Measurements from ENCODE around the gene ASCC3. TPM values are rescaled to one million over a fixed set of nuclear protein-coding genes. Genes with fewer than 3 reads are reported as not detected.

Gene ASCC3
- total RNA-seq, 1 donor from 2014 or later, result 62.9 TPM

DNA sequence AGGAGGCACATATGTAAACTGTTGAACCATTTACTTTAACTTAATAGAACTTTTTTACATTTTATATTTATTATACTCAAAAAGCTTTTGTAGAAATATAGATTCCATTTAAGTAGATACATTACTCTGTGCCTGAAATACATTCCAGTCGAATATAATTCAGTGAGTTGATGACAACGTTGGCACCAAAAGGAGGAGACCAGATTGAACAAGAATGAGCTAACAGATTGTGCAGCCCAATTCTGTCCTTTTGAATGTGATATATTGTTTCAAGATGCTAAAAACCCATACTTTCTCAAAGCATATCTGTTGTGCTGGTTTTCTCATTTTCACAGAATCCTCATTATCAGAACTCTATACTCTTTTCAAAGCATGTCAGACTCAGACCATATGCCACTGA, 269.0 kb downstream of the ASCC3 start:
- Mint-ChIP-seq H3K27ac (no peak overlapping the region), H3K9me3 (no peaks in the 10 kb centered on the region), H3K36me3 (ENCODE audit: low read depth) (peaks cover 4% of the 10 kb centered on the region)

DNA sequence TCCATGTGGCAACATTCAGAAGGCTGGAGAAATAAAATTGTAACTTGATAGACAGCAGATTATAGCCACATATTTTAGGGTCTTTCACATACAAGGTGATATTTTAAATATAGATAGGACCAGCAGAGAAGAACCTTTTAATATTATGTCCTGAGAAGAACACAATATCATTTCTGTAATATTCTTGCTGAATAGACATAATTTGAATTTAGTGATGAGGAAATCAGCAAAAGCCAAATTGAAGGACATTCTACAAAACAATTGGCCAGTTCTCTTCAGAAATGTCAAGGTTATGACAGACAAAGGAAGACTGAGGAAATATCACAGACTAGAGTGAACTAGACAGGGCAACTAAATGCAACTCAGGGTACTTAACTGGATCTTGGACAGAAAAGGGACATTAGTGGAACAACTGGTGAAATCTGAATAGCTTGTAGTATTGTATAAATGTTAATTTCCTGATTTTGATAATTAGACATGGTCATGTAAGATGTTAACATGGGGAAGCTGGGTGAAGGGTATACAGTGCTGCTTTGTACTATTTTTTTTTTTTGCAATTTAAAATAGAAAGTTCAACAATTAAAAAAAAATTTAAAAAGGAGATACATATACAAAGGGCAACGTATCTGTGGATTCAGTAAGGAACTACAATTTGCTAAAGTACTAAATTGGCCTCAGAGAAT, 281.9 kb downstream of the ASCC3 start:
- H3K36me3 Mint-ChIP-seq (ENCODE audit: low read depth), result peaks cover 34% of the 10 kb centered on the region

More for the DNA sequence above, 269.0 kb downstream of the ASCC3 start:
- Mint-ChIP-seq H3K27me3 (ENCODE audit: low read depth) (no peaks in the 10 kb centered on the region), H3K4me1 (ENCODE audit: low read depth) (no peaks in the 10 kb centered on the region), H3K4me3 (ENCODE audit: low read depth) (no peak overlapping the region)
- intact Hi-C loops (cut with micrococcal nuclease), result no loop called here
- no peak for DNase-seq (ENCODE audit: low spot score)

DNA sequence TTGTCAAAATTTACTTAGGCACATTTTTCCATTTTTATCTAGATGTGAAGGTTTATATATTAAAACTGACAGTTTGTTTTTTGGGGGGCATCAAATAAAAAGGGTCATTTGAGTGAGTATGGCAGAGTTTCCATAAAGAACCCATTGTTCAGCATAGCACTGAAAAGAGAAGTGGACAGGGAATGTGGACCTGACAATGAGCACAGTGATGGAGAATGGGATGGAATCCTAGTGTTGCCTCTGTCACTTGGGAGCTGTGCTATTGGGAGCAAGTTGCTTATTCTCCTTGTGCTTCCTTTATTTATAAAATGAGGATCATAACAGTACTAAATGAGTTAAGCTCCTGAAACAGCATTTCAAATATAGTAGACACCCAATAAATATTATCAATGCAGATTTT, 285.7 kb downstream of the ASCC3 start:
- Mint-ChIP-seq H3K27me3 (ENCODE audit: low read depth) (no peaks in the 10 kb centered on the region), H3K36me3 (ENCODE audit: low read depth) (peaks cover 21% of the 10 kb centered on the region), H3K4me1 (ENCODE audit: low read depth) (peaks cover 3% of the 10 kb centered on the region), H3K27ac (no peak overlapping the region), H3K9me3 (no peaks in the 10 kb centered on the region), H3K4me3 (ENCODE audit: low read depth) (no peak overlapping the region)
- no peak for DNase-seq (ENCODE audit: low spot score)
- intact Hi-C loops (cut with micrococcal nuclease), result no loop called here

More for the DNA sequence above, 281.9 kb downstream of the ASCC3 start:
- H3K27me3 Mint-ChIP-seq (ENCODE audit: low read depth), result no peaks in the 10 kb centered on the region
- intact Hi-C loops (cut with micrococcal nuclease), result no loop called here
- H3K4me1 Mint-ChIP-seq (ENCODE audit: low read depth), result no peaks in the 10 kb centered on the region
- no peak overlapping the region for H3K4me3 Mint-ChIP-seq (ENCODE audit: low read depth)
- H3K27ac Mint-ChIP-seq, result no peak overlapping the region
- H3K9me3 Mint-ChIP-seq, result no peaks in the 10 kb centered on the region
- no peak for DNase-seq (ENCODE audit: low spot score)

DNA sequence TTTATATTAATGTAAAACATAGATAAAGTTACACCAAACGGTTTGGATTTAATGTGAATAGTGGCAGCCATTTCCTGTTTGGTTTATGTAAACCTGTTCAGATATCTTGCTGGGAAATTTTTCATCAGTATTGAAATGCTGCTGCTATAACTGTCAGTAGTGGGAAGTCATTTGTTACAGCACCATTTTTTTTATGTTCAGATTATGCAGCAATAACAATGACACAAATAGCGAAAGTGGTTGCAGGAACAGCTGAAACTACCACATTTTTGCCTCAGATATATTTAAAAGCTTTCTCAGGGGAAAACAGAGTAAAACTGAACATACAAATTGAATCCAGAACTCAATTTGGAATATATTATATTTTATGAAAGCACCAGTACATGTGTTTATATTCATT, 287.6 kb downstream of the ASCC3 start:
- no peak for DNase-seq (ENCODE audit: low spot score)
- intact Hi-C loops (cut with micrococcal nuclease), result no loop called here
- Mint-ChIP-seq H3K27ac (no peak overlapping the region), H3K36me3 (ENCODE audit: low read depth) (peaks cover 29% of the 10 kb centered on the region), H3K4me1 (ENCODE audit: low read depth) (peaks cover 3% of the 10 kb centered on the region), H3K27me3 (ENCODE audit: low read depth) (no peaks in the 10 kb centered on the region), H3K9me3 (no peaks in the 10 kb centered on the region), H3K4me3 (ENCODE audit: low read depth) (no peak overlapping the region)

DNA sequence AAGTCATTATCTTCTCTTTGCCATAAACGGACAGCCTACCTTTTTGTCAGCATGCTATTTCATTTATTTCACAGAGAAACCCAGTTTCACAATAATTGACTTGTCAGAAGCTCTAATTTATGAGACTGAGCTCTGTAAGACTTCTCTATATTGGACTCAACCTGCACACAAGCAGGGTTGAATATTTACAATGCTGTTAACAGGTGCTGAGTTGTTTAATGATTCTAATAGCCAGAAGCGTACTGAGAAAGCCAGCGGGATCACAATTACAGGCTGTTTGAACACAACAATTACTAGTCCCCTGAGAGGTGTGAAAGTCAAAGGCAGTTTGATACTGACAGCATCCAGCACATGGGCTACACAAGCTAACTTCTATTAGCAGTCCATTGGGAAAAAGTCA, 288.2 kb downstream of the ASCC3 start:
- no peak overlapping the region for H3K27ac Mint-ChIP-seq
- H3K27me3 Mint-ChIP-seq (ENCODE audit: low read depth), result no peaks in the 10 kb centered on the region
- H3K4me1 Mint-ChIP-seq (ENCODE audit: low read depth), result peaks cover 3% of the 10 kb centered on the region
- no peak overlapping the region for H3K4me3 Mint-ChIP-seq (ENCODE audit: low read depth)
- peaks cover 27% of the 10 kb centered on the region for H3K36me3 Mint-ChIP-seq (ENCODE audit: low read depth)
- H3K9me3 Mint-ChIP-seq, result no peaks in the 10 kb centered on the region
- intact Hi-C loops (cut with micrococcal nuclease), result no loop called here
- DNase-seq (ENCODE audit: low spot score), result no peak

DNA sequence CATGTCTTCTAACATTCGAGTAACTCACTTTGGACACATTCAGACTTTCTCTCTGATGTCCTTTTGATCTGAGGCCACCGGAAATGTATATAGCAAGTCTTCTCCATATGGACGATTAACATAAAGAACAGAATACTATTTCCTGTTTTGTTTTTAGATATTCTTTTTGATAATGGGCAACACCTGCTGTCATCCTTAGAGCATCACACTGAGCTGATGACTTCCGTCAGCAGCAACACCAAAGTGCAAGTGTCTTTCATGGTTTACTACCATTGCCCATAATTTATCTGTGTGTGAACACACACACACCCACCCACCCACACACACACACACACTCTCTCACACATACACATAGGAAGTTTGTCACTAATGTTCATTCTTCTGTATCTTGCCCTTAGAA, 303.7 kb downstream of the ASCC3 start:
- H3K4me3 Mint-ChIP-seq (ENCODE audit: low read depth), result no peak overlapping the region
- H3K36me3 Mint-ChIP-seq (ENCODE audit: low read depth), result peaks cover 5% of the 10 kb centered on the region
- H3K27me3 Mint-ChIP-seq (ENCODE audit: low read depth), result no peaks in the 10 kb centered on the region
- H3K4me1 Mint-ChIP-seq (ENCODE audit: low read depth), result no peaks in the 10 kb centered on the region
- H3K9me3 Mint-ChIP-seq, result peaks cover 4% of the 10 kb centered on the region
- no peak overlapping the region for H3K27ac Mint-ChIP-seq
- intact Hi-C loops (cut with micrococcal nuclease), result no loop called here
- no peak for DNase-seq (ENCODE audit: low spot score)

DNA sequence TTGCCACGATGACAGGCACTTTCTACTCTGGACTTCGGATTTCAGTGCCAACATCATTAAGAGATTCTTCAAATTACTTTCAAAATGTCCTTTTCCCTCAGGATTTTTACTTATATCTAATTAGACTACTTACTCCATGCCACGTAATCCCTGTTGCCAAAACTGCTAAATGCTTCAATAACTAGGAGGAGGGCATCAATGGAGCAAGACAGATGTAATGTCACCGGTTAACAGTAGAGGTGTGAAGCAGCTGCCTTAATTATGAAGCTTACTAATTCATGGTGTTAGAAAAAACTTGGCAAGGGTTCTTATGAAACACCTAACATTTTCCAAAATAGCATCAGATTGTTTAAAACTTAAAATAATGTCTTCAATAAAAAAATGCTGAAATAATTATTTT, 305.2 kb downstream of the ASCC3 start:
- Mint-ChIP-seq H3K4me3 (ENCODE audit: low read depth) (no peak overlapping the region), H3K36me3 (ENCODE audit: low read depth) (peaks cover 15% of the 10 kb centered on the region), H3K4me1 (ENCODE audit: low read depth) (no peaks in the 10 kb centered on the region)

DNA sequence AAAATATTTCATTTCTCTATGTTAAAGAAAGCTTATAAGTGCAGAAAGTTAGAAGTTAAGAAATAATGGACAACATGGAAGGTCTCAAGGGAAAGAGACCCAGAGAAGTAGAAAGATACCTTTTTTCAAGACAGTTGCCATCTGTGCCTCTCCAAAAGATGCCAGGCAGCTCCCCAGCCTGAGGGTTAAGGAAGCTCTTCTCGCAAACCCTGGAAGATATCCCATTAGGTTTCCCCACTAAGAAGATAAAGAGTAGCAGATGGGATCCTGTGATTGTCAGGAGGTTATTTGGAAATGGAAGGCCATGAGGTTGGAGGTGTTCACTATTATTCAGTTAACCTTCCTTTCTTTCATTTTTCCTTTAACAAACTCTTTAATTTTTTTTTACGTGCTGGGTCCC, 306.3 kb downstream of the ASCC3 start:
- Mint-ChIP-seq H3K36me3 (ENCODE audit: low read depth) (peaks cover 26% of the 10 kb centered on the region), H3K4me1 (ENCODE audit: low read depth) (no peaks in the 10 kb centered on the region), H3K27me3 (ENCODE audit: low read depth) (no peaks in the 10 kb centered on the region), H3K4me3 (ENCODE audit: low read depth) (no peak overlapping the region), H3K9me3 (peaks cover 4% of the 10 kb centered on the region), H3K27ac (no peak overlapping the region)
- intact Hi-C loops (cut with micrococcal nuclease), result no loop called here
- no peak for DNase-seq (ENCODE audit: low spot score)

More for the DNA sequence above, 305.2 kb downstream of the ASCC3 start:
- Mint-ChIP-seq H3K27me3 (ENCODE audit: low read depth) (no peaks in the 10 kb centered on the region), H3K27ac (no peak overlapping the region), H3K9me3 (peaks cover 4% of the 10 kb centered on the region)
- DNase-seq (ENCODE audit: low spot score), result no peak
- intact Hi-C loops (cut with micrococcal nuclease), result no loop called here

DNA sequence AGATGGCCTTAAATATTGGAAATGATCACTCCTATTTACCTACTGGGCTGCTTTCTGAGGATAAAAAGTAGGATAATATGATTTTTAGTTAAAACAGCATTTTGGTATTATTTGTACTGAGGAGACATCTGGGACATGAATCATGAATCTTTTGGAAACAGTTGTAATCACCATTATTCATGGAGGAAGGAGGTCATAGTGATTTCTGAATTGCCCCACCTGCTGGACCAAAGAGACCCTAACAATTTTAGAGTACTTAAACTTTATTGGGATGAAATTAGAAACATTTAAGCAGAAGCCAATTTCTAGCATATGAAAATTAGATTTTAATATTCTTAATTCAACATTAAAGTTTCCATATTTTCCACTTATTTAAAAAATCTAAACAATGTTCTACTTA, 308.0 kb downstream of the ASCC3 start:
- Mint-ChIP-seq H3K36me3 (ENCODE audit: low read depth) (peaks cover 27% of the 10 kb centered on the region), H3K27me3 (ENCODE audit: low read depth) (no peaks in the 10 kb centered on the region), H3K4me1 (ENCODE audit: low read depth) (no peaks in the 10 kb centered on the region), H3K27ac (no peak overlapping the region), H3K4me3 (ENCODE audit: low read depth) (no peak overlapping the region), H3K9me3 (no peaks in the 10 kb centered on the region)
- no peak for DNase-seq (ENCODE audit: low spot score)
- intact Hi-C loops (cut with micrococcal nuclease), result no loop called here

DNA sequence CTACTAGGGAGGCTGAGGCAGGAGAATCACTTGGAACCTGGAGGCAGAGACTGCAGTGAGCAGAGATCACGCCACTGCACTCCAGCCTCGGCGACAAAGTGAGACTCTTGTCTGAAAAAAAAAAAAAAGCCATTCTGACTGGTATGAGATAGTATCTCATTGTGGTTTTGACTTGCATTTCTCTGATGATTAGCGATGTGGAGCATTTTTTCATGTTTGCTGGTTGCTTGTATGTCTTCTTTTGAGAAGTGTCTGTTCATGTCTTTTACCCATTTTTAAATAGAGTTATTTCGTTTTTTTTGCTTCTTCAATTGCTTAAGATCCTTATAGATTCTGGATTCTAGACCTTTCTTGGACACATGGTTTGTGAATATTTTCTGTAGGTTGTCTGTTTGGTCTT, 312.9 kb downstream of the ASCC3 start:
- no peak for DNase-seq (ENCODE audit: low spot score)
- Mint-ChIP-seq H3K4me3 (ENCODE audit: low read depth) (no peak overlapping the region), H3K9me3 (no peaks in the 10 kb centered on the region), H3K27ac (no peak overlapping the region), H3K27me3 (ENCODE audit: low read depth) (no peaks in the 10 kb centered on the region), H3K36me3 (ENCODE audit: low read depth) (peaks cover 30% of the 10 kb centered on the region), H3K4me1 (ENCODE audit: low read depth) (no peaks in the 10 kb centered on the region)
- intact Hi-C loops (cut with micrococcal nuclease), result no loop called here

DNA sequence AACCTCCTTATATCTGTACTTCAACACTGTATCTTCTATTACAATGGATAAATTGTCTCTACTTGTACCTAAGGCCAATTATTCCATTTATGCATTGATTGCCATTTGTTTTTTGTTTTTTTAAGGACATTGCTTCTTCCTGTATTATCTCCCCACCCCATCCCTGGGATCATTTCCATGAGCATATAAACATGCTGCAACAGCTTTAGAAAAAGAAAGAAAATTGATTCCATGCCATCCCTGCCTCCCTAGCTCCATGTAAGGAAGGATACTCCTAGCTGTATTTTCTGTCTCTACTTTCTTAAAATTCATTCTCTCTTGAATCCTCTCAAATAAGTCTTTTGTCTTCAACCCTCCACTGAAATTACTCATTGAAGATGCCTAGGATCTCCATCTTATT, 314.6 kb downstream of the ASCC3 start:
- Mint-ChIP-seq H3K9me3 (no peaks in the 10 kb centered on the region), H3K4me3 (ENCODE audit: low read depth) (no peak overlapping the region), H3K4me1 (ENCODE audit: low read depth) (no peaks in the 10 kb centered on the region), H3K36me3 (ENCODE audit: low read depth) (peaks cover 25% of the 10 kb centered on the region), H3K27ac (no peak overlapping the region), H3K27me3 (ENCODE audit: low read depth) (no peaks in the 10 kb centered on the region)
- DNase-seq (ENCODE audit: low spot score), result no peak
- intact Hi-C loops (cut with micrococcal nuclease), result no loop called here

DNA sequence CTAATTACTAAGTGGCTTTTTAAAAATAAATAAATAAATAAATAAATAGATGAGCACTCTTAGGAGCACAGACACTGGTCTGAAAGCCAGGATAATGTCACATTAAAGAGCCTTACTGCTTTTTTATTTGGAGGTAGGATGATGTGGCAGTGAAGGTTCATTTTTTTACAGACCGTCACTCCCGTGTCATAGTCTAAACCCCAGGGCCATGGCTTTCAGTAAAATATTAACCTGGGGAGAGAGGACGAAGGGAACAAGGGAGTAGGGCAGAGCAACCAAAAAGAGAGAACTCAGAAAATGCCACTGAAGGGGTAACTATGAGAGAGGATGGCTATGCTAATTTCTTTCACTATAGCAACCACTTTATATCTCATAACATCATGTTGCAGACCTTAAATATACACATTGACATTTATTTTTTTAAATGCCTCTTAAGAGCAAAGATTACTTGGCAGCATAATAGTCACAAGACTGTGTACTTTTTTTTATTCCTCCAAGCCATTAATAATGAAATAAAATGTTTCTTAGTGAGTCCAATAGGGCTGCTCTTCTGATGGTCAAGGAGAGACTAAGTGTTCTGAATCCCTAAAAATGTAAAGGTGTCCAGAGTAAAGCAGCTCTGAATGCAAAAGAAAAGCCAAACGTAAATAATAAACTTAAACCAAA, 315.6 kb downstream of the ASCC3 start:
- Mint-ChIP-seq H3K27ac (no peak overlapping the region), H3K36me3 (ENCODE audit: low read depth) (peaks cover 17% of the 10 kb centered on the region), H3K9me3 (no peaks in the 10 kb centered on the region), H3K27me3 (ENCODE audit: low read depth) (no peaks in the 10 kb centered on the region), H3K4me3 (ENCODE audit: low read depth) (no peak overlapping the region), H3K4me1 (ENCODE audit: low read depth) (no peaks in the 10 kb centered on the region)
- intact Hi-C loops (cut with micrococcal nuclease), result no loop called here
- DNase-seq (ENCODE audit: low spot score), result no peak

DNA sequence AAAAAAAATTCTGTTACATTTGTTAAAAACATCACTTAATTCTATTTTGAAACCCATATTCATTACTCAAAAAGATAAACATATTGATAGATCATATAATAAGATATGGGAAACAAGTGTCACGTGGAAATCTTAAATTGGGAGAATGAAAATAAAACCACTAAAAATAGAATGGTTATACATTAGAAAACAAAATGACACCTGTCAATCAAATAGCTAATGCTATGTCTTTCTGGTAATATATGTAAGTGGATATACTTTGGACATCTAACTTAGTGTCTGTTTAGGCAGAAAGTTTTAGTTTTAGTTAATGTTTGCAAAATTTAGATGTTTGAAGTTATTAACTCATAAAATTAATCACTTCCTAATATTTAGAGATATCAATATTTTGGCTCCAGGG, 321.3 kb downstream of the ASCC3 start:
- no peak overlapping the region for H3K27ac Mint-ChIP-seq
- intact Hi-C loops (cut with micrococcal nuclease), result no loop called here
- H3K4me3 Mint-ChIP-seq (ENCODE audit: low read depth), result no peak overlapping the region
- no peak for DNase-seq (ENCODE audit: low spot score)
- no peaks in the 10 kb centered on the region for H3K36me3 Mint-ChIP-seq (ENCODE audit: low read depth)
- no peaks in the 10 kb centered on the region for H3K27me3 Mint-ChIP-seq (ENCODE audit: low read depth)
- H3K4me1 Mint-ChIP-seq (ENCODE audit: low read depth), result no peaks in the 10 kb centered on the region
- H3K9me3 Mint-ChIP-seq, result no peaks in the 10 kb centered on the region

Data from activated T-helper 2 cell treated with anti-CD3 and anti-CD28 coated beads, Interferon-gamma antibody, Interleukin-2, Interleukin-4, amounts not matched to agents 10 μg/mL and 5 μg/mL and 100 μg/mL, durations not matched to agents 14 hours and 24 hours and 36 hours (primary cell).